ENCODE measurements around the gene RANBP3. TPM values are rescaled to one million over a fixed set of nuclear protein-coding genes. Genes with fewer than 3 reads are reported as not detected.
A peak's percentile ranks its signal among the peaks of the same experiment; 100 is the strongest.

Gene RANBP3
- total RNA-seq, 2 donors from 2014 or later, result 52.1 to 62.7 TPM

DNA sequence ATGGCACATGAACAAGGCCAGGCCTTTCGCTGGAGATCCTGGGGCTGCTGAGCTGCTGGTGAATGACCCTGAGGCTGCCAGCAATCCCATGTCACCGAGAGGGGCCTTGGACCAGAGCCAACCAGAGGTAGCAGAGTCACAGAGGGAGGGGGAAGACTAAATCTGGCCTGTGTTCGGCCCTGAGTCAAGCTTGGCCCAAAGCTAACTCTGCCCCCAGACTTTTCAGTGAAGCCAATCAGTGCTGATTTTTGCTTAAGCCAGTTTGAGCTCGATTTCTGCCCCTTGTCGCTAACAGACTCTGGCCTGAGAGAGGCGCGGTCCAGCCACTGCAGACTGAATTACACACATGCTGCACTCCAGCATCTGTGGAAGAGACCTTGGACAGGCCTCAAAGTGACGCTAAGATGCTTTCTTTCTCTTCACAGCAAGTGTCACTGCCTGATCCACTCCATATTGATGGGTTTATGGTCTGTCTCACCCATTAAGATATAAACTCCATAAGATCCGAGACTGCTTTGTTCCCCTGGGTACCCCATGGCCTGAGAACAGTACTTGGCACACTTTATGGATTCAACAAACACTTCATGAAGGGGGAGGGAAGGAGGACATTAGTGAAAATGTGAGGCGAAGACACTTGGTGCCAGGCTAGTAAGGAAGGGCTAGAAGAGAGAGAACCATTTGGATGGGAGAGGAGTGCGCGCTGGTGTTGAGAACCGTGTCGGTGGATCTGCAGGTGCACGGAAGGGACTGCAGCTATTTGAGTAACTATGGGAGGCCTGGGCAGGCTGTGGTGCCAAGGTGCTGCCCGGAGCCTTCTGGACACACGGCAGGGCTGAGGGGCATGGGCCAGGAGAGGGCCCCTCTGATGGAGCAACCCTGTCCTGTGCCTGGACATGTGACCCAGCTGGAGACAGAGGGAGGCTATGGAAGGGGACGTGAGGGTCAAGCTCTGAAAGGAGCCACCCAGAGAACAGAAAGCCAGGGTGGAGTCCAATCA is 17.6 kb downstream of the RANBP3 start:
- Histone ChIP-seq H3K9ac (ENCODE audit: low read depth in 2 of 2, low read length in 2 of 2) (peak overlapping the region in 1 of 2 donors; percentile 12), H3K36me3 (no peaks in the 10 kb centered on the region), H3K4me1 (peaks cover 15% of the 10 kb centered on the region), H3K4me3 (no peak overlapping the region), H3K27ac (peak overlapping the region; percentile 54), H3K27me3 (no peaks in the 10 kb centered on the region), H3K9me3 (no peaks in the 10 kb centered on the region)
- intact Hi-C loops (cut with DNase I), result loop anchor here (10.0 kb wide), 1 partner anchor 56 kb away; the partner anchor contains the start of genes NDUFA11 and VMAC
- TF ChIP-seq, protein P1, sequence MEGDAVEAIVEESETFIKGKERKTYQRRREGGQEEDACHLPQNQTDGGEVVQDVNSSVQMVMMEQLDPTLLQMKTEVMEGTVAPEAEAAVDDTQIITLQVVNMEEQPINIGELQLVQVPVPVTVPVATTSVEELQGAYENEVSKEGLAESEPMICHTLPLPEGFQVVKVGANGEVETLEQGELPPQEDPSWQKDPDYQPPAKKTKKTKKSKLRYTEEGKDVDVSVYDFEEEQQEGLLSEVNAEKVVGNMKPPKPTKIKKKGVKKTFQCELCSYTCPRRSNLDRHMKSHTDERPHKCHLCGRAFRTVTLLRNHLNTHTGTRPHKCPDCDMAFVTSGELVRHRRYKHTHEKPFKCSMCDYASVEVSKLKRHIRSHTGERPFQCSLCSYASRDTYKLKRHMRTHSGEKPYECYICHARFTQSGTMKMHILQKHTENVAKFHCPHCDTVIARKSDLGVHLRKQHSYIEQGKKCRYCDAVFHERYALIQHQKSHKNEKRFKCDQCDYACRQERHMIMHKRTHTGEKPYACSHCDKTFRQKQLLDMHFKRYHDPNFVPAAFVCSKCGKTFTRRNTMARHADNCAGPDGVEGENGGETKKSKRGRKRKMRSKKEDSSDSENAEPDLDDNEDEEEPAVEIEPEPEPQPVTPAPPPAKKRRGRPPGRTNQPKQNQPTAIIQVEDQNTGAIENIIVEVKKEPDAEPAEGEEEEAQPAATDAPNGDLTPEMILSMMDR (IDR thresholded peaks at IDR 0.05), result no peak
- no peak for DNase-seq

DNA sequence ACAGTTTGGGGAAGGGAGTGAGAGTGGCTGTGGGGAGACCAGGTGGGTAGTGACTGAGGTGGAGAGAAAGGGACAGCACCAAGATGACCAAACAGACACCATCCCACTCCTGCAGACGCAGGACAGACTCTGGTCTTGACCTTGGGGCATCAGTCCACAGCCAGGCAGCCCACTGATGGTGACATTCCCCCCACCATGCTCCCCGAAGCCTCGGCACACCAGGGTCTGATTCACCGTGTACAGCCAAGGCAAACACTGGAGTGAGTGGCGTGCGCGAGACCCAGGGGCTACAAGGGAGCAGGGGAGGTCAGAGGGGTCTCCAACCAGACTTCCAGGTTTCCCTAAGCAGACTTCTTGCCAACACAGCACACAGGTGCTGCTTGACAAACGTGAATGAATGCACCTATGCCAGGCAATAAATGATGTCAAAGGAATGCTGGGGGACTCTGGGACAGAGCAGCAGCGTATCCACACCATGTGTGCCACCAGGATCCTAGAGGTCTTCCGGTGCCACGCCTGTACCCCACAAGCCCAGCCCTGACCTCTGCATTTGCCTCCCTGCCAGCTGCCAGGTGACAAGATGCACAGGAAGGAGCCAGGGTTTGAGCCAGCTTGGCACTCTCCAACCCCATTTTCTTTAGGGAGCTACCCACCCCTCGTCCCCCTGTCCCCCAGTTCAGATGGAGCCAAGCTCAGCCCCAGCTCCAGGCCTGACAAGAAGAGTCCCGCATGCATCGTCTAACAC is 18.5 kb downstream of the RANBP3 start:
- no peak for DNase-seq
- Histone ChIP-seq H3K9ac (ENCODE audit: low read depth in 2 of 2, low read length in 2 of 2) (peak overlapping the region in 1 of 2 donors; percentile 16), H3K27ac (no peak overlapping the region)

DNA sequence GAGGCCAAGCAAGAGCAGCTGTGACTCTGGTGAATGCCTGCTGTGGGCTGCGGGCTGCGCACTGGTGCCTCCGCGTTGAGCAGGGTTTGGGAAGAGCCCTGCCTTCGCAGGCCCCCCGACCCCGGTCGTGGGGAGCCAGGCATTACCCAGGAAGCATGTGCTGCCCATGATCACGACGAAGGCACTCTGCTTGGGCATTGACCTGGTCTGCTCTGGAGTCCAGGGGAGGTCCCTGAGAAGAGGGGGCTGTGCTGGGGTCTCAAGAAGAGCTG is 19.2 kb downstream of the RANBP3 start:
- Histone ChIP-seq H3K27me3 (no peaks in the 10 kb centered on the region), H3K4me1 (peaks cover 30% of the 10 kb centered on the region), H3K27ac (no peak overlapping the region), H3K36me3 (no peaks in the 10 kb centered on the region), H3K9me3 (no peaks in the 10 kb centered on the region), H3K9ac (ENCODE audit: low read depth in 2 of 2, low read length in 2 of 2) (no peak overlapping the region), H3K4me3 (no peak overlapping the region)
- TF ChIP-seq, protein P1 (IDR thresholded peaks at IDR 0.05), result no peak
- DNase-seq, result no peak
- intact Hi-C loops (cut with DNase I), result no loop called here

More for the DNA sequence above, 18.5 kb downstream of the RANBP3 start:
- no peak overlapping the region for H3K4me3 ChIP-seq
- peaks cover 24% of the 10 kb centered on the region for H3K4me1 ChIP-seq
- H3K9me3 ChIP-seq, result no peaks in the 10 kb centered on the region
- no peaks in the 10 kb centered on the region for H3K36me3 ChIP-seq
- intact Hi-C loops (cut with DNase I), result loop anchor here (10.0 kb wide), 1 partner anchor 55 kb away; the partner anchor contains the start of genes NDUFA11 and VMAC
- TF ChIP-seq, protein P1 (IDR thresholded peaks at IDR 0.05), result no peak
- H3K27me3 ChIP-seq, result no peaks in the 10 kb centered on the region

DNA sequence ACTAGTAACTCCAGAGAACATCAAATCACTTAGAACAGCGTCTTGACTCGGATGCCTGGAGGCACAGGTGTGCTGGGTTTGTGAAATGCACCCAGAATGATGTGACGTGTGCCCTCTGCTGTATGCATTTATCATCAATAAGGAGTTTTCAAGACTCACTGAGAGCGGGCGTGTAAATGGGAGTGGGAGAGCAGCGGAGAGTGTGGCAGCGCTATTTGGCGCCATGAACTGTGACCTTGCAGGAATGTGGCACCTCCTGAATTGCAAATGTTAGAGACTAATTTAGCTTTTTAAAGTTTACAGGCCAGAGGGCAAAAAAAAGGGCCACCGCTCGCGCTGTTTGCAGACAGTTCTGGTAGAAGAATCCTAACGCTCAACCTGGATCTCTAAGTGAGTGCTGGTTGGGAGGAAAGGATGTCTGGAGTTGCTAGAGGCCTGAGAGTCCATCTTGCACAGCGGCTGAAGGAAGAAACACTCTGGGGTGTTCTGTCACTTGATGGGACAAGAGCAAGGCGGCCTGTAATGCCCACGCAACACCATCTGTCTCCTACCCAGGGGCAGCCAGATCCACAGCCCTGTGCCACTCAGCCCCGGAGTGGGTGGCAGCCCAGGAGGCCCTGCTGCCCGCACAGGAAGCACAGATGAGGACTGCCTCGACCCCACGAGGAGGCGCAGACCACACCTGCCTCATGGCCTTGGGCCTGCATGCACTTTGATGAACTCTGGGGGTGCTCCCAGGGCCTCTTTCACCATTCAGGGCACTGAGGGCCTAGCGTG is 19.7 kb downstream of the RANBP3 start:
- Histone ChIP-seq H3K27me3 (no peaks in the 10 kb centered on the region), H3K4me3 (no peak overlapping the region), H3K36me3 (no peaks in the 10 kb centered on the region), H3K27ac (no peak overlapping the region), H3K9ac (ENCODE audit: low read depth in 2 of 2, low read length in 2 of 2) (no peak overlapping the region), H3K4me1 (peaks cover 30% of the 10 kb centered on the region), H3K9me3 (no peaks in the 10 kb centered on the region)
- no peak for DNase-seq
- TF ChIP-seq, protein P1 (IDR thresholded peaks at IDR 0.05), result no peak
- intact Hi-C loops (cut with DNase I), result no loop called here

DNA sequence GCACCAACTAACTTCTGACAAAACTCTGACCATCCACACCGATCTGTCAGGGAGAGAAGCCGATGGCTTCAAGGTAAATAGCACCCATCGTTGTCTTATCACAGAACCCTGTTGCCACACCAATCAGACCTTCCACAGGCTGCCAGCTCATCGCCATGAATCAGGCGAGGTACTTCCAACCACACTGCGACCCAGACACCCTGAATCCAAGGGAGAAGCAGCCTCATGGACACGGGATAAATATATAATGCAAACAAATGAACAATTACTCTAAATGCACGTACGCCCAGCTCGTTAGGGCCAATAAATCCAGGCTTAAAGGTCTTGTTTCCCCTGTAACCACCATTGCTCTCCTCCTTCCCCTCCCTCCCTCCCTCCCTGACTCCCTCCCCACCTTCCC is 20.8 kb downstream of the RANBP3 start:
- Histone ChIP-seq H3K4me1 (peaks cover 27% of the 10 kb centered on the region), H3K9ac (ENCODE audit: low read depth in 2 of 2, low read length in 2 of 2) (no peak overlapping the region), H3K27me3 (no peaks in the 10 kb centered on the region), H3K4me3 (no peak overlapping the region), H3K9me3 (no peaks in the 10 kb centered on the region), H3K36me3 (no peaks in the 10 kb centered on the region), H3K27ac (no peak overlapping the region)
- DNase-seq, result no peak
- TF ChIP-seq, protein P1 (IDR thresholded peaks at IDR 0.05), result no peak
- intact Hi-C loops (cut with DNase I), result no loop called here
